ENCODE results near the gene SDHAF4.

SDHAF4 gene

GRCh38 chr6:70566751-70567382 lies at the start of gene SDHAF4:
SDHAF4 (plus strand) TSS chr6:70566930; CDS start chr6:70566941, 11 bp downstream.
- DNase-seq (ENCODE audit: low read depth in 2 of 2): peak; percentile 88 to 92

GRCh38 chr6:70518723-70519122 lies 48.0 kb upstream of the SDHAF4 start:
- no peak for DNase-seq (ENCODE audit: low read depth in 2 of 2)
- TF ChIP-seq CTCF (IDR thresholded peaks at IDR 0.05; ENCODE audit: low read depth, low read length): no peak
- H3K4me3 ChIP-seq (replicated peaks in 1 of 2; ENCODE audit: low read depth in 2 of 2, low read length in 2 of 2): no peak overlapping the region

More at GRCh38 chr6:70566751-70567382, at the start of gene SDHAF4:
- TF ChIP-seq CTCF (IDR thresholded peaks at IDR 0.05; ENCODE audit: low read depth, low read length): no peak
- H3K4me3 ChIP-seq (replicated peaks in 1 of 2; ENCODE audit: low read depth in 2 of 2, low read length in 2 of 2): peak within 1 kb of the TSS; percentile 81 to 92

GRCh38 chr6:70520575-70520974 lies 46.2 kb upstream of the SDHAF4 start:
- peak; percentile 31 for TF ChIP-seq CTCF (IDR thresholded peaks at IDR 0.05; ENCODE audit: low read depth, low read length)
- DNase-seq (ENCODE audit: low read depth in 2 of 2): peak; percentile 32 to 41

GRCh38 chr6:70524721-70525286 lies 41.9 kb upstream of the SDHAF4 start:
- TF ChIP-seq CTCF (IDR thresholded peaks at IDR 0.05; ENCODE audit: low read depth, low read length): no peak
- H3K4me3 ChIP-seq (replicated peaks in 1 of 2; ENCODE audit: low read depth in 2 of 2, low read length in 2 of 2): no peak overlapping the region

More at GRCh38 chr6:70520575-70520974, 46.2 kb upstream of the SDHAF4 start:
- no peak overlapping the region for H3K4me3 ChIP-seq (replicated peaks in 1 of 2; ENCODE audit: low read depth in 2 of 2, low read length in 2 of 2)

GRCh38 chr6:70527071-70527737 lies 39.5 kb upstream of the SDHAF4 start:
- no peak overlapping the region for H3K4me3 ChIP-seq (replicated peaks in 1 of 2; ENCODE audit: low read depth in 2 of 2, low read length in 2 of 2)
- peak; percentile 65 to 68 for DNase-seq (ENCODE audit: low read depth in 2 of 2)
- no peak for TF ChIP-seq CTCF (IDR thresholded peaks at IDR 0.05; ENCODE audit: low read depth, low read length)

More at GRCh38 chr6:70524721-70525286, 41.9 kb upstream of the SDHAF4 start:
- peak in 1 of 2 donors; percentile 8 for DNase-seq (ENCODE audit: low read depth in 2 of 2)

GRCh38 chr6:70530023-70530422 lies 36.7 kb upstream of the SDHAF4 start:
- DNase-seq (ENCODE audit: low read depth in 2 of 2): no peak
- no peak for TF ChIP-seq CTCF (IDR thresholded peaks at IDR 0.05; ENCODE audit: low read depth, low read length)
- no peak overlapping the region for H3K4me3 ChIP-seq (replicated peaks in 1 of 2; ENCODE audit: low read depth in 2 of 2, low read length in 2 of 2)

Measured in cardiac fibroblast (primary cell).